ENCODE results near the gene ZNF784.

GRCh38 chr19:55643003-55643886 is 18.9 kb upstream of the ZNF784 start, which contains the start of gene ZNF581:
- TF ChIP-seq CEBPB (IDR thresholded peaks at IDR 0.05; ENCODE audit: low read depth, low read length) (peak; percentile 25; the same call in 1 of the 2 replicates), USF2 (IDR thresholded peaks at IDR 0.05; ENCODE audit: low read depth, low read length) (no peak), POLR2A (IDR thresholded peaks at IDR 0.05; ENCODE audit: low read depth, low read length) (peak; percentile 38; the same call in 1 of the 2 replicates), CTCF (conservative IDR thresholded peaks at IDR 0.05; ENCODE audit: low read depth, low read length) (no peak; the same call in 1 of the 2 replicates), BHLHE40 (IDR thresholded peaks at IDR 0.05; ENCODE audit: low read depth, low read length) (peak; percentile 63; the same call in 1 of the 2 replicates), RAD21 (IDR thresholded peaks at IDR 0.05; ENCODE audit: low read length) (peak; percentile 12; the same call in 1 of the 2 replicates), SMC3 (IDR thresholded peaks at IDR 0.05; ENCODE audit: low read depth, low read length) (no peak), MAZ (IDR thresholded peaks at IDR 0.05; ENCODE audit: borderline replicate concordance, low read depth, low read length) (peak; percentile 97), NFE2L2 (IDR thresholded peaks at IDR 0.05; ENCODE audit: low read depth, low read length) (no peak), MXI1 (IDR thresholded peaks at IDR 0.05; ENCODE audit: borderline replicate concordance, low read depth, low read length) (peak; percentile 90), MAFK (IDR thresholded peaks at IDR 0.05; ENCODE audit: low read depth, low read length) (no peak), CHD1 (IDR thresholded peaks at IDR 0.05; ENCODE audit: low read depth, low read length) (0 out of 2 replicates have a peak, but pooled peaks have one; percentile 64), ELK1 (IDR thresholded peaks at IDR 0.05; ENCODE audit: borderline replicate concordance, low read depth, low read length) (no peak), FOS (IDR thresholded peaks at IDR 0.05; ENCODE audit: low read depth, low read length) (no peak)

All from IMR-90 (cell line).